ENCODE measurements around the gene PTPRO. TPM values are rescaled to one million over a fixed set of nuclear protein-coding genes. Genes with fewer than 3 reads are reported as not detected.
"Not testable (repeated sequence)": the region's sequence is repeated elsewhere in the genome, so short reads cannot be mapped to it uniquely, and the experiment has no call there.

The PTPRO gene
- total RNA-seq, 1 experiment from 2014 or later = not detected

GRCh38 chr12:15603474-15604085, 281.3 kb downstream of the PTPRO start:
- DNase-seq (ENCODE audit: low spot score) = no peak

DNA sequence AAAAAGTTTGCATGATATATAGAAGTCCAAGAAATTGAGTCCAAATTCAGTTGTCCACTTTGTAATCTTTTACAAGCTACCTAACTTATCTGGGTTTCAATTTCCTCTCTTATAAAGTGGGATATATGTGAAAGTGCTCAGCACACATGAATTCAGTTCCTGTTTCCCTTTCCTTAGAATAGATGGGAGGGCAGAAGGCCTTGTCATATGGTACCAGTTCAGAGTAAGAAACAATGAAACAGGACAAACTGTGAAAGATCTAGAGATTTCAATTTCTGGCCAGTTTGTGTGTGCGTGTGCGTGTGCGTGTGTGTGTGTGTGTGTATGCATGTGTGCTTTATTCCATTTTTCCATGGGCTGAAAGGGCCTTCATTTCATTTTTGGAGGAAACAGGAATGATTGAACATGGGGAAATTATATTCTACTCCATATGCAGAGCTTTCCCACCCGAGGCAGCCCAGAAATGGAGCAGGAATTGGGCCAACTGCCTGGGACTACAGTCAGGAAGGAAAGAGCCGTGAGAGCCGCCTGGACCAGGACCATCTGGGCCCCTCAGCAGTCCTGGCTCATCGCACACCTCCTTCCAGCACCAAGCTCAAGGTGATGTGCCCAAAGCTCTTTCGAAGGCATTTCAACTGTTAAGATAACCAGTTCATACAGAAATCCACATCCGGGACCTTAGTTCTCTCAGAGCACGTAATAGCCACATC, 283.7 kb downstream of the PTPRO start:
- no peak for DNase-seq (ENCODE audit: low spot score)

DNA sequence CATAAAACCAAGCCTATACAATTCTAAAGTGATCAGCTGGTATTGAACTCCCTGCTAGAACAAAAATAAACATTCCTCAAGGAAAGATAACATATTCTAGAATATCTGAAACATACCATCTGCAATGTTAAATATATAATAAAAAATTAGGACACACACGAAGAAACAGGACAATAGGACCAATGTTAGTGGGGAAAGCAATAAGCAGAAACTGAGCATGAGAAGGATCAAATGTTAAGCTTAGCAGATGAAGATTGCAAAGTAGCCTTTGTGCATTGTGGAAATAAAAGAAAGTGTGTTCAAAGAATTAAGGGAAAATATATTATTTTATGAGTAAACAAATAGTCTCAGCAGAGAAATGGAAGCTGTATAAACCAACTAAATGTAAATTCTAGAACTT, 286.1 kb downstream of the PTPRO start:
- DNase-seq (ENCODE audit: low spot score) = no peak

GRCh38 chr12:15608941-15609340, 286.6 kb downstream of the PTPRO start:
- DNase-seq (ENCODE audit: low spot score) = no peak

- DNase-seq (ENCODE audit: low spot score) = no peak
Observed at GRCh38 chr12:15613981-15614380, 291.7 kb downstream of the PTPRO start.

GRCh38 chr12:15616495-15616894, 294.2 kb downstream of the PTPRO start:
- not testable (repeated sequence) for DNase-seq (ENCODE audit: low spot score)

DNA sequence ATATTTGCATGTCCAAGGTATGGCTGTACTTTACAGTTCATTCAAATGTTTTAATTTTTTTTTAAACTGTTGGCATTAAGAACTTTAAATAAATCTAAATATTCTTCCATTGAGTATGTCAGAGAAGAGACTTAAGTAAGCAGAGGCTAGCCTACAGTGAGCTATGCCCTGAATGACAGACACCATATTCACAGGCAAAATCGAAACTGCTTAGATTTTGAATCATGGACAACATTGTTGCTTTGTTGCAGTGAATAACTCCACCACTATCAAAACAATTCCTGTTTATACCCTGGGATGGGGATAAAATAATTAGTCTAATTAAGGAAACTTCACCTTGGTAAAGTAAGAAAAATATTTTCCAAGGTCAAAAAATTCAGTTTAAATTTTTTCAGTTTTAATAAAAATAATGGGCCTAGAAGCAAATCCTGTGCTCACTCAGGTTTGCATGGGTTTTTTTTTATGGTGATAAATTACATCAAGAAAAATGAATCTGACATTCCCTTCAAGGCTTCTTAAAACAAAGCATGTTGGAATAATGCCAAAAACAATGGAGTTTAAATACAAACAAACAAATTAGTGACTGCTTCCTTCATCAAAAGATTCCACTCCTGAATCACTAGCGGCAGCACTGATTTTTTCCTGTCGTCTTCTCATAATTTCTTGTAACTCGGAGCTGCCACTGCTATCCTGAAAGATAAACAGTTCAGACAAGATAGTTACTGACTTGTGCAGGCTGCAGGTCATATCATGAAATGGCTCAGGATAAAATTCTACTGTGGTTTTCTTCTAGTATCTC, 298.6 kb downstream of the PTPRO start:
- no peak for DNase-seq (ENCODE audit: low spot score)

DNA sequence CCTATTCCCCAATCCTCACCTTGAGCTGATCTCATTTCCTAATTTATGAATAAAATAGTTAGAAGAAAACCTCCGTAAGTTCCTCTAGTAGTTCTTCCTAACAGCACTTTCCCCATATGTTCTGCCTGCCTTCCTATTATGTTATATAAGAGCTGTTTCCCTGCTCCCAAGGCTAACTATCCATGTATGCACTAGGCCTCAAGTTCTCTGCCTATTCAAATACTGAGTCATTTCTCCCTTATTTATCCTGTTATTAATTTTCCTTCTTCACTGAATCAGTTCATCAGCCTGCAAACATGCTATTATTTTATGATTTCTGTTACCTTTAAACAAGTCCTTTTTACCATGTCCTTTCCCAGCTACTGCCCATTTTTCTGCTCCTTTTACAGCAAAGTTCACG, 302.8 kb downstream of the PTPRO start:
- DNase-seq (ENCODE audit: low spot score) = no peak

- DNase-seq (ENCODE audit: low spot score) = no peak
Observed at GRCh38 chr12:15627995-15628945, 306.0 kb downstream of the PTPRO start.

DNA sequence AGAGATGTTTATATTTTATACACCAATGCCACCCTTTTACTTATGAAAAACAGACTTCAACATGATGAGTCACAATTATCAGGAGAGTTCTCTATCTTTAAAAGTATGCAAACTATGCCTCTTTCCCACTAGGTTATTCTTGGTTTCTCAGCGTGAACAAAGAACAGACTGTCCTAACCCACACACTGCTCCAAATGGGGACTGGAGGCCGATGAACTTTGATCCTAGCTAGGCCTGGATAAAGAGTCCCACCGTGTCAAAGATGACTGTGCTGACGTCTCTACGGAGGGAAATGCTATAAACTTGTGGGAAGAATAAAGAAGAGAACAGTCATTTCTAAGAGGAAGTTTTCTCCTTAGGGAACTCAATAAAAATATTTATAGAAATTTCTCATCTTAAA, 306.8 kb downstream of the PTPRO start:
- DNase-seq (ENCODE audit: low spot score) = peak; percentile 82

DNA sequence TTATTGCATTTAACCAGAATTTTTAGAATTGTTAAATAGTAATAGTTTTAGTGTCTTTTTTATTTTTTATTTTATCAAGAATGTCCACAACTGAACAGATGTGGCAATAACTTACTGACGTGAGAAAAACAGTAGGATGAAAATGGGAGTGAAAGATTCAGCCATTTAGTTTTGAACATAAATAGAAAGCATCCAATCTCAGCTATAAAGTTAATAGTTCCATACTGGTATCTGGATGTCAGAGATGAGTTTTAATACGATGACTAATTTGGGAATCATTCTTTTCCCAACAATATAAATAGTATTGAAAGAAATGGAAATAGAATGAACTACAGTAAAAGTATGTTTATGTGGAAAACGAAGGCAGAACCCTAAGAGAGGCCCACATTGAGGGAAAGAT, 307.5 kb downstream of the PTPRO start:
- DNase-seq (ENCODE audit: low spot score) = peak; percentile 26

DNA sequence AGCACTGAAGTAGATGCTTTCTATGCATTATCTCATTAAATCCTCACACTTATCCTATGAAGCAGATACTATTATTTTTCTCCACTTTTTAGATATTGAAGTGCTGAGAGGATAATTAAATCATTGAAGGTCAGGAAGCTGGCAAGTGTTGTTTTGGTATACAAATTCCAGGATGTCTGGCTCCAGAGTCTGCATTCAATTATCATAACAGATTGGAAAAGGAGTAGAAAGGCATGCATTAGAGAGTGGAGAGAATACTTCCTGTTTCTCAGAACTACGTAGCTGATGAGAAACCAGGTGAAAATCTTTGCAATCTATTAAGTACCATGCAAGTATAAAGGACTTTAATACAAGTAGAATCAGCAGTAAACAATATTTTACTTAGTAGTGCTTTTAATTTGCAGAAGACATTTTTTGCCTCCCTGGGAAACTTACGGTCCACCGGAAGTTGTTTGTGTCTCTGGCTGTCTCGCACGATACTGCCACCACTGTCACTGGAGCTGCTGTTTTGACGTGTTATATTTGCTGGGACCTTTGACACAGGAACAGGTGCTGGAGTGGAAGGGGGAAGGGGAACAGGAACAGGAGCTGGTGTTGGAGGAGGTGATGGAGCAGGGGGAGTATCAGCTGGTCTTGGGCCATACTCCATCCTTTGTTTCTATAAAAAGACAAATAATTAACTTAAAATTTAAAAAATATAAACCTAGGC, 308.9 kb downstream of the PTPRO start:
- no peak for DNase-seq (ENCODE audit: low spot score)

GRCh38 chr12:15632708-15633107, 310.4 kb downstream of the PTPRO start:
- no peak for DNase-seq (ENCODE audit: low spot score)

GRCh38 chr12:15633201-15633600, 310.9 kb downstream of the PTPRO start:
- DNase-seq (ENCODE audit: low spot score) = no peak

DNA sequence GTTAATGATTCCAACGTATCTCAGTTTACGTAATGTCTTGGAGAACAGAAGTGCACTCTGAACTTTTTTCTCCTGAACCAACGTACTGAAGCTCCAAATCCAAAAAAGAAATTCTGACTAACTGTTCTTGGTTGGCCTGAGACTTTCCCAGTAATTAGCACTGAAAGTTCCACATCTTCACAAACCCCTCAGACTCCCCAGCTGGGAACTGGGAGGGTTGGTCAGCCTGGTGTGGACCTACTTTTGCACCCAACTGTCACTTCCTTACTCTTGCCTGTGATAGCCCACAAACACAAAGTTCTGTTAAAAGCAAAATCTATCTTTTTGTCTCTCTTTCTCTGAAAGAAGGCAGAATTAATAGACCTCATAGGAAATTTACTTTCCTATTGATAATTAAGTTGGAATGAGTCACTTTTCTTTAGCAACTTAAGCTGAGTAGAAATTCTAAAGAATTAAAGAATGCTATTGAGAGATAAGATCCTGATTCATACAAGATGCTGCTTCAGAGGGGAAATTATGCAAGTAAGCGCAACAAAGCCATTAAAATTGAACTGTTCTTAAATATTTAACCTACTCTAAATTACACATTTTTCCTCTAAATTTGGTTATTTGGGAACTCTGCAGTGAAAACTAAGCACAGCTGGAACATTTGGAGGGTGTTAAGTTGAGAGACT, 311.8 kb downstream of the PTPRO start:
- no peak for DNase-seq (ENCODE audit: low spot score)

DNA sequence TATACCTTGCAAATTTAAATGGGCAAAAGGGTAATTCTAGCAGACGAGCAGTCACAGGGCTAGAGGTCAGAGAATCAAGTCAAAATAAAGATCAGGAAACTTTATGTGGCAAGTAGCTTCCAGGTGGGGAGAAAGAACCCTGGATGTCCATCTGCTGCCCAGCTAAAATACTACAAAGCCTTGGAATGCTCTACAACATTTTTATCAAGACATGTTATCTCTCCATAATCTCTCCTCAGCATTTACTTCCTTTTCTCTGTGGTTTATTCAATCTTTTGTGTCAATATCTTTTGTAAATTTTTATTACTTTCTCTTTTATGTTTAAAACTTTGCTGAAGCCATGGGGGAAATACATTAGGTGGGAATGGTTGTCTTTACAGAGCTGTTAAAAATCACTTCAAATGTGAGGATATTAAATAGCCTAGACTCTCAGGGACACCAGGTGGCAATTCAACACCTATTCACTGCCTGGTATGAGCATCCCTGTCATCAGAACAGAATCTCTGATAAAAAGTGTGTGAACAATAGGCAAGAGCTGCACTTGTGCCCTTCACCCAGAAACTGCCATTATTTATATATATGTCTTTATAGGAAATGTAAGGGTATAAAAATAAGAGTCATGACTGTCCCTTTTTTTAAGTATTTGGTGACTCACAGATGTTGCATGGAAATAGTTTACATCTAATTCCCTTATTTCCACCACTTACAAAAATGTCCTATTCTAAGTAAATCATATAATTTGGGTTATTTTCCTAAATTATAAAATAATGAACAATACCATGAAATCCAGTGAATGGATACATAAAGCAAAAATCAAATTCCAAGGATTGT, 314.0 kb downstream of the PTPRO start:
- no peak for DNase-seq (ENCODE audit: low spot score)

- DNase-seq (ENCODE audit: low spot score) = no peak
Observed at GRCh38 chr12:15638231-15638630, 315.9 kb downstream of the PTPRO start.

GRCh38 chr12:15644700-15645099, 322.4 kb downstream of the PTPRO start:
- DNase-seq (ENCODE audit: low spot score) = no peak

DNA sequence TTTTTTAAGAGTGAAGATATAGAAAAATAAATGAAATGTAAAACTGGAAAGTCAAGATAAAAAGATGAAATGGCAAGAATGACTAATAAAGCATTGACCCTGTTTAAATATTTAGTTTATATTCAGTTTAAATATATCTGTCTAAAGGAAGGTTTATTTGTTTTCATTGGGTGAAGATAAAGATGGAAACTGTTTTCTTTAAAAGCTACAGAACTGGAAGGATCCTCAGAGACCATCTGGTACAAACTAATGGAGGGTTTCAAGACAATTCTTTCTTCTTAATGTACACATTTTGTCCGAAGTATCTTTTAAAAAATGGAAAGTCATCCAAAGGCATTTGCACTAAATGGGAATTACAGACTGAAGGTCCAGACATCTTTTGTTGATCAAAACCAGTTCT, 324.3 kb downstream of the PTPRO start:
- DNase-seq (ENCODE audit: low spot score) = no peak
